RWPE2 (cell line): ENCODE measurements around the gene MALT1.
"Not testable (repeated sequence)": the region's sequence is repeated elsewhere in the genome, so short reads cannot be mapped to it uniquely, and the experiment has no call there.

Experiments used
- ATAC-seq: fragments of 200-7000 bp; cut with Tn5 transposase; 3 replicates; pipeline ENCODE4 v1.9.1; 2021; ENCODE audit warnings: low read depth
- DNase-seq: peaks from one replicate; pipeline ENCODE4 v3.0.0-alpha.2; 2020; ENCODE audit warnings: low spot score
- H3K27ac ChIP-seq: fragments of 450-650 bp; 2 replicates; pipeline ENCODE4 v1.5.1; 2017; ENCODE audit warnings: mild to moderate bottlenecking; ENCODE audit not compliant: poor library complexity, severe bottlenecking
- H3K27me3 ChIP-seq: fragments of 250-450 bp; sonication (Bioruptor Pico); 2 replicates; pipeline ENCODE4 v1.5.1; 2021; ENCODE audit warnings: mild to moderate bottlenecking, moderate library complexity; ENCODE audit not compliant: insufficient read depth, poor library complexity, severe bottlenecking
- H3K36me3 ChIP-seq: fragments of 250-450 bp; sonication (Bioruptor Pico); 2 replicates; pipeline ENCODE4 v1.5.1; 2020; ENCODE audit warnings: low read depth, mild to moderate bottlenecking, moderate library complexity
- H3K4me1 ChIP-seq: fragments of 250-450 bp; sonication (Bioruptor Pico); 2 replicates; pipeline ENCODE4 v1.5.1; 2021; ENCODE audit warnings: mild to moderate bottlenecking, moderate library complexity; ENCODE audit not compliant: insufficient read depth, poor library complexity, severe bottlenecking
- H3K4me3 ChIP-seq: fragments of 250-450 bp; sonication (Bioruptor Pico); 2 replicates; pipeline ENCODE4 v1.5.1; 2021; ENCODE audit warnings: mild to moderate bottlenecking, moderate library complexity; ENCODE audit not compliant: severe bottlenecking
- H3K9me3 ChIP-seq: fragments of 250-450 bp; sonication (Bioruptor Pico); 2 replicates; pipeline ENCODE4 v1.5.1; 2021; ENCODE audit warnings: mild to moderate bottlenecking, moderate library complexity; ENCODE audit not compliant: severe bottlenecking
- TF ChIP-seq, protein P1 (sequence below): fragments of 450-650 bp; IDR thresholded peaks from one replicate; pipeline ENCODE4 v1.5.1; 2017; ENCODE audit warnings: mild to moderate bottlenecking, moderate library complexity; ENCODE audit not compliant: poor library complexity, severe bottlenecking

MALT1 gene

DNA sequence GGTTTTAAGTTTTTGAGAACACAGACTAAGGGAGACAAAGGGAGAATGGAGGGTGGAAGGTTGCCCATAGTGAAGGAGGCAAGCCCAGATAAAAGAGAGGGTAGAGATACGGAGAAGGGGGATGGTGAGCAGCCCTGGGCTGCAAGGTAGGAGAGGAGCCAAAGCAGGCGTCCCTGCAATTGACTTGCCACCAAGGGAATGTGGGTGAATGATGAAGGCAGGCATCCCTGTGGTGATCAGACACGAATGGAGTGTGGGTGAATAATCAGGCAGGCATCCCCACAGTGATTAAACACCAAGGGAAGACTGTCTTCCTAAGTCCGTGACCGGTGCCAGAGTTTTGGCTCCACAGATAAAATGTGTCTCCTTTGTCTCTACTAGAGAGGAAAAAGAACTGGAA, 25.9 kb upstream of the MALT1 start:
- DNase-seq (no peak), ATAC-seq (no peak)
- Histone ChIP-seq H3K27me3 (no peaks in the 10 kb centered on the region), H3K4me3 (no peak overlapping the region), H3K9me3 (no peaks in the 10 kb centered on the region), H3K36me3 (no peaks in the 10 kb centered on the region), H3K27ac (no peak overlapping the region), H3K4me1 (peaks cover 8% of the 10 kb centered on the region)
- TF ChIP-seq, protein P1, sequence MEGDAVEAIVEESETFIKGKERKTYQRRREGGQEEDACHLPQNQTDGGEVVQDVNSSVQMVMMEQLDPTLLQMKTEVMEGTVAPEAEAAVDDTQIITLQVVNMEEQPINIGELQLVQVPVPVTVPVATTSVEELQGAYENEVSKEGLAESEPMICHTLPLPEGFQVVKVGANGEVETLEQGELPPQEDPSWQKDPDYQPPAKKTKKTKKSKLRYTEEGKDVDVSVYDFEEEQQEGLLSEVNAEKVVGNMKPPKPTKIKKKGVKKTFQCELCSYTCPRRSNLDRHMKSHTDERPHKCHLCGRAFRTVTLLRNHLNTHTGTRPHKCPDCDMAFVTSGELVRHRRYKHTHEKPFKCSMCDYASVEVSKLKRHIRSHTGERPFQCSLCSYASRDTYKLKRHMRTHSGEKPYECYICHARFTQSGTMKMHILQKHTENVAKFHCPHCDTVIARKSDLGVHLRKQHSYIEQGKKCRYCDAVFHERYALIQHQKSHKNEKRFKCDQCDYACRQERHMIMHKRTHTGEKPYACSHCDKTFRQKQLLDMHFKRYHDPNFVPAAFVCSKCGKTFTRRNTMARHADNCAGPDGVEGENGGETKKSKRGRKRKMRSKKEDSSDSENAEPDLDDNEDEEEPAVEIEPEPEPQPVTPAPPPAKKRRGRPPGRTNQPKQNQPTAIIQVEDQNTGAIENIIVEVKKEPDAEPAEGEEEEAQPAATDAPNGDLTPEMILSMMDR: no peak

DNA sequence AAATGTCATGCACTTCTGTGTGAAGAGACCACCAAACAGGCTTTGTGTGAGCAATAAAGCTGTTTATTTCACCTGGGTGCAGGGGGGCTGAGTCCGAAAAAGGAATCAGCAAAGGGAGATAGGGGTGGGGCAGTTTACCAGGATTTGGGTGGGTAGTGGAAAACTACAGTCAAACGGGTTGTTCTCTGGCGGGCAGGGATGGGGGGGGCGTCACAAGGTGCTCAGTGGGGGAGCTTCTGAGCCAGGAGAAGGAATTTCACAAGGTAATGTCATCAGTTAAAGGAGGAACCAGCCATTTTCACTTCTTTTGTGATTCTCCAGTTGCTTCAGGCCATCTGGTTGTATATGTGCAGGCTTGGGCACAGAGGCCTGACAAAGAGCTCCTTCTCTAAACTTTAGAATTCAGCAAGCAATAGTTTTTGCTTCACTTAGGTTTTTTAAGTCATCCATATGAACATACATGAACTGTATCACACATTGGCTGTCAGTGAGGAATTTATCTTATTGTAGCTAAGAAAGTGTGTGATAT, 24.9 kb upstream of the MALT1 start:
- no peak for ATAC-seq
- no peak overlapping the region for H3K4me3 ChIP-seq
- H3K36me3 ChIP-seq: no peaks in the 10 kb centered on the region
- no peaks in the 10 kb centered on the region for H3K4me1 ChIP-seq
- no peaks in the 10 kb centered on the region for H3K9me3 ChIP-seq
- no peak for DNase-seq
- no peak overlapping the region for H3K27ac ChIP-seq
- H3K27me3 ChIP-seq: no peaks in the 10 kb centered on the region
- TF ChIP-seq, protein P1: no peak

DNA sequence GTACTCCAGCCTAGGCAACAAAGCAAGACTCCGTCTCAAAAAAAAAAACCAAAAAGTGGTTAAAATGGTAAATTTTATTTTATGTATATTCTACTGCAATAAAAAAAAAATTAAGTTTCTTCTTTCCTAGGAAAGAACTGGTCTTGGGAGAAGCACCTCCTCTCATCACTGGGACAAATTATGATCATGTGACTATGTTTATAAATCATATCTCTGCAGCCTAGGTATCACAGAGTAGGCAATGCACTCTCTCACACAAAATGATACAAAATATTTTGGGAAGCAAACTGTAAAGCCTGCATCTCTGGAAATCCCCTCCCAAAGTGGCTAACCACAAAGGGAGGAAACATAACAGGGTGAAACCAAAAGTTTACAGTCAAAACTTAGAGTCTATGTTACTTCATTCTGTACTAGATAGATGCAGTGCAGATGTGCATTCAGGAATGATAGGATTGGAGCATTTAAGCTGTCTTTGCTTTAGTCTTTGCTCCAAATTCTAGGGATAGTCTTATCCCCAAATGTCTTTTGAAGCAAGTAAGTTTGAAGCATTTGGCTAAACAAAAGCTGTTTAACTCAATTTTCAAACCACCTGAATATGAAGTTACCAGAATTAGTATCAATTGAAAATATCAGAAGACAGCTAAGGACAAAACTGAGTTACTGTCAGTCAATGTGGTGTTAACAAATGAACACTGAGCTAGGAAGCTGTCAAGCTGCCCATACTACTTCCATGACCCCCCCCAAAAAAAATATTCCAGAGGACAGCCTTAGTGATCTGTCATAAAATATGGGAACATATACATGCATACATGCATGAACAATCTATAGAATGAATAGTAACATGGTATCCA, 21.1 kb upstream of the MALT1 start:
- H3K4me3 ChIP-seq: no peak overlapping the region
- no peaks in the 10 kb centered on the region for H3K27me3 ChIP-seq
- no peaks in the 10 kb centered on the region for H3K9me3 ChIP-seq
- H3K27ac ChIP-seq: no peak overlapping the region
- H3K36me3 ChIP-seq: no peaks in the 10 kb centered on the region
- DNase-seq (no peak), ATAC-seq (no peak)
- TF ChIP-seq, protein P1: no peak
- H3K4me1 ChIP-seq: peaks cover 8% of the 10 kb centered on the region

DNA sequence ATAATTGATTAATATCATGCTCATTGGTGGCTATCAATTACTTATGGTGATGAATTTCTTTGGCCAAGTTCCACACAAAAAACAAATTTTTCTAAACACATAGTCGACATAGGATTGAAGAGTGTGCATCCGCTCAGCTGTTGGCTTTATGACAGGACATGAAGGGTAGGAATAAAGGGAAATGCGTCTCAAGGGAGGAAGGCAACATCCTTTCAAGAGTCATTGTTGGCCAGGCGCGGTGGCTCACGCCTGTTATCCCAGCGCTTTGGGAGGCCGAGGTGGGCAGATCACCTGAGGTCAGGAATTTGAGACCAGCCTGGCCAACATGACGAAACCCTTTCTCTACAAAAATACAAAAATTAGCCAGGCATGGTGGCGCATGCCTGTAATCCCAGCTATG, 20.4 kb upstream of the MALT1 start:
- H3K36me3 ChIP-seq, ATAC-seq, H3K27ac ChIP-seq, H3K9me3 ChIP-seq, H3K4me1 ChIP-seq, H3K4me3 ChIP-seq, H3K27me3 ChIP-seq, DNase-seq: not testable (repeated sequence)

DNA sequence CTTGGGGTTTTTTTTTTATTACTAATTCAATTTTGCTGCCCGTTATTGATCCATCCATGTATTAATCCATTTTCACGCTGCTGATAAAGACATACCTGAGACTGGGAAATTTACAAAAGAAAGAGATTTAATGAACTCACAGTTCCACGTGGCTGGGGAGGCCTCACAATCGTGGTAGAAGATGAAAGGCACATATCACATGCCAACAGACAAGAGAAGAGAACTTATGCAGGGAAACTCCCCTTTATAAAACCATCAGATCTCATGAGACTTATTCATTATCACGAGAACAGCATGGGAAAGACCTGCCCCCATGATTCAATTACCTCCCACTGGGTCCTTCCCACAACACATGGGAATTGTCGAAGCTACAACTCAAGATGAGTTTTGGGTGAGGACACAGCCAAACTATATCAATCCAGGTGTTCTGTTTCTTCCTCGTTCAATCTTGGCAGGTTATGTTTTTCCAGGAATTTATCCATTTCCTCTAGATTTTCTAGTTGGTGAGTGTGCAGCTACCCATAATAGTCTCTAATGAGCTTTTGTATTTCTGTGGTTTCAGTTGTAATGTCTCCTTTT, 18.0 kb upstream of the MALT1 start:
- not testable (repeated sequence) for H3K27ac ChIP-seq, H3K4me3 ChIP-seq, H3K9me3 ChIP-seq, DNase-seq, H3K36me3 ChIP-seq, H3K27me3 ChIP-seq, H3K4me1 ChIP-seq, ATAC-seq
